Thyroid gland (tissue), 4 donors: Measurements from ENCODE around the gene FRMD4A.
"Not testable (repeated sequence)": the region's sequence is repeated elsewhere in the genome, so short reads cannot be mapped to it uniquely, and the experiment has no call there.

Experiments
- POLR2A ChIP-seq, 2 donors: fragments of 450-650 bp; IDR thresholded peaks; one replicate each; pipeline ENCODE4 v1.6.1; 2017; ENCODE audit warnings: antibody characterized with exemption in 2 of 2, mild to moderate bottlenecking in 2 of 2, moderate library complexity in 1 of 2
- TF ChIP-seq, protein P1 (sequence below), 6 experiments: fragments of 200-600 bp in 3 of 6; fragments of 450-650 bp in 3 of 6; sonication (generic) in 3 of 6; IDR thresholded peaks; one replicate each; pipeline ENCODE4 v1.5.1; 2016 to 2019; ENCODE audit warnings: antibody characterized with exemption in 6 of 6, mild to moderate bottlenecking in 2 of 6, inconsistent platforms in 1 of 6, moderate library complexity in 1 of 6

DNA sequence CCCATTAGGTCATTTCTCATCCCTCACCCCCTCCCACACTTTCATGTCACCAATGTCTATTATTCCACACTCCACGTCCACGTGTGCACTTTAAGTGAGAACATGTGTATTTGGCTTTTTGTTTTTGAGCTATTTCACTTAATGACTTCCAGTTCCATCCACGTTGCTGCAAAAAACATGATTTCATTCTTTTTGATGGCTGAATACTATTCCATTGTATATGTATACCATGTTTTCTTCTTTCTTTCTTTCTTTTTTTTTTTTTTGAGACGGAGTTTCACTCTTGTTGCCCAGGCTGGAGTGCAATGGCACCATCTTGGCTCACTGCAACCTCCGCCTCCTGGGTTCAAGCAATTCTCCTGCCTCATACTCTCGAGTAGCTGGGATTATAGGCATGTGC lies 502.4 kb downstream of the FRMD4A start:
- TF ChIP-seq POLR2A (IDR thresholded peaks at IDR 0.05), result not testable (repeated sequence)
- TF ChIP-seq, protein P1, sequence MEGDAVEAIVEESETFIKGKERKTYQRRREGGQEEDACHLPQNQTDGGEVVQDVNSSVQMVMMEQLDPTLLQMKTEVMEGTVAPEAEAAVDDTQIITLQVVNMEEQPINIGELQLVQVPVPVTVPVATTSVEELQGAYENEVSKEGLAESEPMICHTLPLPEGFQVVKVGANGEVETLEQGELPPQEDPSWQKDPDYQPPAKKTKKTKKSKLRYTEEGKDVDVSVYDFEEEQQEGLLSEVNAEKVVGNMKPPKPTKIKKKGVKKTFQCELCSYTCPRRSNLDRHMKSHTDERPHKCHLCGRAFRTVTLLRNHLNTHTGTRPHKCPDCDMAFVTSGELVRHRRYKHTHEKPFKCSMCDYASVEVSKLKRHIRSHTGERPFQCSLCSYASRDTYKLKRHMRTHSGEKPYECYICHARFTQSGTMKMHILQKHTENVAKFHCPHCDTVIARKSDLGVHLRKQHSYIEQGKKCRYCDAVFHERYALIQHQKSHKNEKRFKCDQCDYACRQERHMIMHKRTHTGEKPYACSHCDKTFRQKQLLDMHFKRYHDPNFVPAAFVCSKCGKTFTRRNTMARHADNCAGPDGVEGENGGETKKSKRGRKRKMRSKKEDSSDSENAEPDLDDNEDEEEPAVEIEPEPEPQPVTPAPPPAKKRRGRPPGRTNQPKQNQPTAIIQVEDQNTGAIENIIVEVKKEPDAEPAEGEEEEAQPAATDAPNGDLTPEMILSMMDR (IDR thresholded peaks at IDR 0.05), result not testable (repeated sequence)
